Dermis microvascular lymphatic vessel endothelial cell (primary cell): ENCODE measurements around the gene MLIP. TPM values are rescaled to one million over a fixed set of nuclear protein-coding genes. Genes with fewer than 3 reads are reported as not detected.
A peak's percentile ranks its signal among the peaks of the same experiment; 100 is the strongest.
"Not testable (repeated sequence)": the region's sequence is repeated elsewhere in the genome, so short reads cannot be mapped to it uniquely, and the experiment has no call there.

Source experiments
- DNase-seq, 2 donors: peaks; one replicate each; pipeline versions ENCODE4 v3.0.0 to v3.0.0-alpha.2; 2010; ENCODE audit warnings: low read depth in 2 of 2
- total RNA-seq: library from RNA; depleted of rRNA; stranded (reverse); fragments of >200 nt; gene quantifications from 2 replicates; pipeline ENCODE4 v1.2.1, GENCODE V29; 2014

Gene MLIP
- total RNA-seq, 1 donor from 2014 or later, result 2.6 TPM

DNA sequence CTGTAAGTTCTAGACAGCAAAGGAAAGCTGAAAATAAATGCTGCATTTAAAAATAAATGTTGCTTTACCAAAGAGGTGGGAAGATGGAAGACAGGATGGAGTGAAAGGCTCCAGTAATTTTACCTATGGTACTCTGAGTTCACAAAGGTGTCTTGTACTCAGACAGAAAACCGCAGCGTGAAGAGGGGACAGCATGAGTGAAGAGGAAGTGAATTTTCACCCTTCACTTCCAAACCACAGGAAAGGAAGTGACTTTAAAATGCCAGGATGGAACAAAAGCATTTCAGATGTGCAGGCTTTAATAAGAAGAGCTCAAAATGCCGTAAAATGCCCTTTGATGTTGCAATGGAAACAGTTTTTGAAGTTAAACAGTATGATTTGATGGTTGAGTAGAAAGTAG lies 105.8 kb downstream of the MLIP start:
- peak in 1 of 2 donors; percentile 22 for DNase-seq

DNA sequence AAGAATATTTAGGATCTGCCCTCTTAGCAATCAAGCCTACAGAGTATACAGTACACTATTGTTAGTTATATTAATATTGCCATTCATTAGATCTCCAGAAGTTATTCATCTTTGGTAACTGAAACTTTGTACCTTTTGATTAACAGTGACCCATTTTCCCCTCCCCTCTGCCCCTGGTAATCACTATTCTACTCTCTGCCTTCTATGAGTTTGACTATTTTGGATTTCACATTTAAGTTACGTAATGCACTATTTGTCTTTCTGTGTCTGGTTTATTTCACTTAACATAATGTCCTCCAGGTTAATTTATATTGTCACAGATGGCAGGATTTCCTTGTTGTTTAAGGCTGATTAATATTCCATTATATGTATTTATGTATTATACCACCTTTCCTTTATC lies 111.0 kb downstream of the MLIP start:
- no peak for DNase-seq

DNA sequence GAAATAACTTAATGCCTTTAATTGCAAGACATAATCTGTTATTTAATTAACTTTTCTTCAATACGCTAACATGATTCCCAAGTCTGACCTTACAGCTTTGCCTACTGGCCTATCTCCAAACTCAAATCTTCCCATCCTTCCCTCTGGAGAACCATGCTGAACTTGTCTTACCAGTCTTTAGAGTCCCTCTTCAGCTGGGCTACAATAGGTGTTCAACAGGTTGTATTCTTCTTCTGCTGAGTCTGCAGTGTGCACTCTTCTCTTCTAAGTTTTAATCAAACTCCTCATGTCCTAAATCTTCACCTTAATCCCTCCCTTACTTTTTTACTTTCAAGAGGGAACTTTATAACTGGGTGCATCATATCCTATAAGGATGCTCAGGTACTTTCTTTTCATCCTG lies 121.5 kb downstream of the MLIP start:
- DNase-seq, result no peak

DNA sequence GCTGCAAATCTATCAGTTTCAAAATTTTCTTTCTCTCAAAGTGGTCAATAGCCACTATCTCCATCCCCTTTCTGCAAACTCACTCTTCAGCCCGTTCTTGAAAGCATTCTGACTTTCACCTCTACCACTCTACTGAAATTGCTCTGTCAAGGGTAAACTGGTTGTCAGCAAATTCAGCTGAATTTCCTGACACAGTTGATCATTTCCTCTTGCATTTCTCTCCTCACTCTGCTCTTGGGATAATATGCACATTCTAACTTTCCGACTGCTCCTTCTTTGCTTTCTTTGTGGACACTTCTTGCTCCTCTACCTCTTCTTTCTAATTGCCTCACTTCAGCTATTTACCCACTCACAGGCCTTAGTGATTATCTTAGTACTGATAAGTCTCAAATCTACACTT lies 123.3 kb downstream of the MLIP start:
- DNase-seq, result peak in 1 of 2 donors; percentile 28

DNA sequence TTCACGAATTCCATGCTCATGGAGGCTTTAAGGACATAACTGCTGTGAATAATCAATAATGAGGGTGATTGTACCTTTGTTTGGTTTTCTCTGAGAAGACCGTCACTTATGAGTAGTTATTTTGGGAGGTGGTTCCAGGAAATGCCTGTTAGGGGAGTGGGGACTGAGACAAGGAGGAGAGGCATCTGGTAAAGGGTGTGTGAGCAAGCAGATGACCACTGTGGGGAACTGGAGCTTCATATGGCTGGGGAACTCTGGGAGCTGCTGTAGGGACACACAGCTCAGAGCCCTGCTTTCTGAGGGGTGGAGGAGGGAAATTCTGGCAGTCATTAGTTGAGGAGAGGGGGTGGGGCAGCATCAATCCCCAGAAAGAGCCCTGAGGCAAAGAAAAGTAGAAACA lies 125.7 kb downstream of the MLIP start:
- no peak for DNase-seq

DNA sequence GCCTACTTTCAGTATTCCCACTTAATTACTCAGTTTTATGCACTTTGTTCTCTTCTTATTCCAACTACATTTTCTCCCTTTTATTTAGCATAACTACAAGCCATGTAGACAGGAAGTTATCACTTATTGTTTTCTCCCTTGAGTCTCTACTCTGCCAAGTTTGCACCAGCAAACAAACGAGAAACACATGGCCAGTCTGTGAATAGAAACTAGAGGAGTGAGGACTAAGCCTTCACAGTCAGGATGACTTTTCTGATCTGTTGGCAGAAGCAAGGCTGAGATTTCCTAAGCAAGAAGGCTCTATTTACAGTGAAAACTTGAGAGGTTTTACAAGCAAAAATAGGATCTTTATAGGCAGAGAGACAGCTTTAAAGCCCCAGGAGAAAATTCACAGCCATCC lies 127.2 kb downstream of the MLIP start:
- DNase-seq, result peak in 1 of 2 donors; percentile 88

DNA sequence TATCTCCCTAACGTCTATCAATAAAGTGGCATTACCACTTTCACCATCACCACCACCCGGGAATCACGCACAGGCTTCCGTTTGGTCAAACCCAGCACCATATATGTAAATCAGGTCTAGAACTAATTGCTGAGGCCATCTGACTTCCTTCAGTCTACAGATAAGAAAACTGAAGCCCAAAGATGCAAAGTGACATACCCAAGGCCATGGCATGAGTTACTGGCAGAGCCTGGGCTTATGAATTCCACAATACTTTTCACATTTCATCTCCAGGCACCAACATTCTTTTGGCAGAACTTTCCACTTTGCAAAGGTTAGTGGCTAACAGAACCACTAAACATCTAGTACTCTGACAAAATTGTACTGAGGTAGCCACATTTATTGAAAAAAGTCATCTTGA lies 132.5 kb downstream of the MLIP start:
- DNase-seq, result no peak

DNA sequence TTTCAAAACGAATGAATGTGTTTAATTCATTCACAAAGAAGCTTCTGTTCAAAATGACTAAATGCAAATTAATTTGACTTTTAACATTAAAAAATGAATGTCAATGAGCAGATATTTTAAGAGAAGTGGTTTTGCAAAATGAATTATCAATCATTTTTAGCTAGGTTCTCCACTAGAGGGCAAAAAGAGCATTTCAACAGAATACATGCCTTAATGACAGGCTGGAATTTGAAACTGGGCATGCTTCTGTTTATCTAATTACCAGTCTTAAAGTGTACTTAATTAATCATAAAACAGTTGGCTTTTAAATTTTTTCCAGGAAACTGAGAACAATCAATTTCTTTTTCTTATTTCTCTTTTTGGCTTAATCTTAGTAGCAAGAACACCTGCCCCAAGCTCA lies 133.2 kb downstream of the MLIP start:
- DNase-seq, result peak in 1 of 2 donors; percentile 47

DNA sequence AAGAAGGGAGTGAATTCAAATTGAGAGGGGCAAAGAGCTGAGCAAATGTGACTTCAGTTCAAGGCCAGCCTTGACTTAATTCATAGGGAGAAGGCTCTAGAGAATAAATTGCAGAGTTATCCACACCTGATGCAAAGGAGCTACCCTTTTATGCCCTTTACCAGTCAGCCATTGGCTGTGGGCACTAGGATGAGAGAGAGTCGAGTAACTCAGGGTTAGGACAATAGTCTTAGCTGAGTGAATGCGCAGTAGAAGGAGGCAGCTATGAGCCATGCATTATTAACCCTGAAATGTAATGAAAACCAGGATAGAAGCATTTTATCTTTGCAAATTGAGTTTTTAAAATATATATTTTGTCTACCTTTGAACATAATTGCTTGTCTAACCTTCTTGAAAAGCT lies 134.0 kb downstream of the MLIP start:
- DNase-seq, result no peak

DNA sequence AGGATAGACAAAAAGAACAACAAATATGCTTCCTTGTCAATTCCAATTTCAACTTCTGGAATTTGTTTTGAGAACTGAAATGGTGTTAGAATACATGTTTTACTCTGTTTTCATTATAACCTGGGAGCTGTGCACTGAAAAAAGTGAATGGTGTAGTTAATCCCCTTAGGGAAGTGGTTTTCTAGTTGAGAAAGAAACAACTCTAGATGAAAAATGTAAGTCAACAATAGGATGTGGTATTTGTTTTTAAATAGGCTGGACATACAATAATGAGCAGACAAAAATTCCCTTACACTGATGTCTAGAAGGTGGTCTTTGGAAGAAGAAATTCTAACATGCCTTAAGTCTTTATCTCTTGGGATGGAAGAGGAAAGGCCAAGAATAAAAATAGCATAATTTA lies 137.1 kb downstream of the MLIP start:
- no peak for DNase-seq

DNA sequence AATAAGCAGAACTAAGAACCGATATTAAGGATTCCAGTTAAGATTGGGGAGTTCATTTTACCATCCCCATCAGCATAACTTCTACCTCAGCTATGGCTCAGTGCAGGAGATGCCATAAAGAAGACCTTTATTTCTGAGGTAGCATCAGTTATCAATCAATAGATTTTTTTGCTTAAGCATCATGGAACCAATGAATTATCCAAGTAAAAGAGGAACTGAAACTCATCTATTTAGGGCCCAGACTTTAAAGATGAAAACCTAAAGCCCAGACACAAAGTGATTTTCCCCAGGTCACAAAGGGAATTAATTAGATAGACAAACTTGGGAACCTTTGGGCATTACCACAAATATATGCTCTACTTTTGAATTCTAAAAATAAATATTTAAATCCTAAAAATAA lies 137.8 kb downstream of the MLIP start:
- no peak for DNase-seq

DNA sequence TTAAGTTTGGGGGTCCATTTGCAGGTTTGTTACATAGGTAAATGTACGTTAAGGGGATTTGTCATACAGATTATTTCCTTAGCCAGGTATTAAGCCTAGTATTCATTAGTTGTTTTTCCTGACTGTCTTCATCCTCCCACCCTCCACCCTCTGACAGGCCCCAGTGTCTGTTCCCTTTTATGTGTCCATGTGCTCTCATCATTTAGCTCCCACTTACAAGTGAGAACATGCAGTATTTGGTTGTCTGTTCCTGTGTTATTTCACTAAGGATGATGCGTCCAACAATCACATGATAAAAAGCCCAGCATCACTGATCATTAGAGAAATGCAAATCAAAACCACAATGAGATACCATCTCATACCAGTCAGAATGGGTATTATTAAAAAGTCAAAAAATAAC lies 138.6 kb downstream of the MLIP start:
- DNase-seq, result not testable (repeated sequence)

DNA sequence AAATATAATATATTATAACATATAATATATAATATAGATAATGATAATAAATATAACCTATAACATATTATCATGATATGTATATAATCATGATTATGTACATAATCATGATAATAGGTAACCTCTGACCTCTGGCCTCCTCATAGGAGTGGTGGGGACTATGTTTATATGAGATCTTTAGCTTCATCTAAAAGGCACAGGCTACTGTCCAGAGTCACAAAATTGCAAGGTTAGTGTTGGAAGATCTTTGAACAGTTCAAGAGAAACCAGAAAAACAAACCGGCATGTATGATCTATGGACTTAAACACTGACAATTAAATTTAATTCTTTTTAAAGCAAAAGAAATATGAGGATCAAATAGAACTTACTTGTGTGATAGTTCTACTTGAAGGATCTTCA lies 141.3 kb downstream of the MLIP start:
- no peak for DNase-seq

DNA sequence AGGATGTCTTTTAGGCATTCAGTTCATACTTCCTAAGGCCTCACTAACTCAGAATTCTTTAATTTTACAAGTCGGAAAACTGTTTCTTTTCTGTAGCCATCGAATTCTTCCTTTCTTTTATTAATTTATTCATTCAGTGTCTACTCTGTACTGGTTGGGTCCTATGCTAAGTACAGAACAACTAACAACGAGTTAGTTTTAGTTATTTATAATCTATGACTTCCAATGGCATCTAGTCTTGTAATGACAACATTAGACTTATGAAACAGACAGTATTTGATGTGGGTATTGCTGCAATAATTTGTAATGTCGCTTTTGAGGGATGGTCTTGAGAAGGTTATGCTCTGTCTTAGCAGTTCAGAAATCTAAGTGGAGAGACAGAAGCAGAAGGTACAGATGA lies 141.7 kb downstream of the MLIP start:
- DNase-seq, result no peak

DNA sequence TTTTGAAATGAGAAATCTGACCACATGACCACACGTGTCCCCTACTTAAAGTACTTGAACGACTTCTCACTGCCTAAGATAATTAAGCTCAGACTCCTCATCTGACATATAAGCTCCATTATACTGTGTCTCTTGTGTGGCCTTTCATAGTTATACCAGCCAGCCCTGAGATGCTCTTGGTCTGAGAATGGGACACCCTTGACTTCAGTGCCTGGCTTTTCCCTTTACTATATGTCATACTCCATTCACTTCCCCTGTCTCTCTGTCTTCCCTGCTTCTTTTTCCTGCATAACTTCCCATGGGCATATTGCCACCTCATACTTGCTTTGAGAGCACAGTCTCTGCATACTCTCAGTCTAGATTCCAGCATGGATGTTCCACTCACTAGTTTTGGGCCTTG lies 143.6 kb downstream of the MLIP start:
- no peak for DNase-seq

DNA sequence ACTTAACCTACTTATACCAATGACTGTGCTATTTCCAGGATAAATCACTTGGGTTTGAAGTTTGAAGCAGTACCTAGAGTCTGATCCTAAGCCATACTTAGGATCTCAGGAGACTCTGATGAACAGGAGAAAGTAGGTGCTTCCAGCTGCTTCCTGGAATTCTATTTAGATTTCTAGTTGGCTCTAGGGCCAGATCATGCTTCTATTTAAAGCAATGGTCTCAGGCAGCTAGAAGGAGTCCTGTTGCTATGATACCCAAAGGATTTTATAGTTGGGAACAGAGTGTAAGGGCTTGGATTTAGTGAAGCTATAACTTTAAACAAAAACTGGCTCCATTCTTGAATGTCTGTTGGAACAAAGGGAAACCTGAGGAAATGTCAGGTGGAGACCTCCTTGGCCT lies 144.6 kb downstream of the MLIP start:
- DNase-seq, result peak in 1 of 2 donors; percentile 76

DNA sequence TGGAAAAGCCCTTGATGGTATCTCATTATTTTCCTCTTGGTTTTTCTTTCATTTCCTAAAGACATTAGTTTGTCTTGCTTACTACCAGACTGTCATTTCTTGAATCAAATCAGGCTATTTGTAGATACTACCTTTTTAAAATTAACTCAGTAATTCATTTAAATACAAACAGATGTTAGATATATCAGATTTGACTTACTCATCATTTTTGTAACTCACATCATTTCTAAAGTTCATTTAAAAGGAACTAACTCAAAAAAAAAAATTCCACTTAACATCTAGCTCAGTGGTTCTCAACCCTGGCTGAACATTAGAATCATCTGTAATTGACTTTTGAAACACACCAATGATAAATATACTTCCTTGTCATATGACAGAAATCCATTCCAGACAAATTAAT lies 148.8 kb downstream of the MLIP start:
- DNase-seq, result no peak

DNA sequence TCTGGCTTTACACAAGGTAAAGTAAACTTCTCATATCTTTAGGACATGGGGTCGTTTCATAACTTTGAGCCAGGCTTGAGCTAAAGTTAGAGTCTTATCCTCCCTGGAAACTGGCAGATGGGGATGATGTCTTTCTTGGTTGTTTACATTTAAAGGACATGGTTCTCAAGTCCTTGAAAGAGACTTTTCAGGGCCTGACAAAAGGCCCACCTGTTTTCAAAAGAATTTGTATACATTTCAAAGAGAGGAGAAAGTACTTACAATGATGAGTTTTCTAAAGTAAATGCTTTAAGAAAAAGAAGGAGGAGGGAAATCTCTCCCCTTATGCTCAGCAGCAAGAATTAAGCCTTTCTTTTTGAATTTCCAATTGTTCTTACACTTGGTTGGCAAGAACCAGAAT lies 151.3 kb downstream of the MLIP start:
- no peak for DNase-seq

DNA sequence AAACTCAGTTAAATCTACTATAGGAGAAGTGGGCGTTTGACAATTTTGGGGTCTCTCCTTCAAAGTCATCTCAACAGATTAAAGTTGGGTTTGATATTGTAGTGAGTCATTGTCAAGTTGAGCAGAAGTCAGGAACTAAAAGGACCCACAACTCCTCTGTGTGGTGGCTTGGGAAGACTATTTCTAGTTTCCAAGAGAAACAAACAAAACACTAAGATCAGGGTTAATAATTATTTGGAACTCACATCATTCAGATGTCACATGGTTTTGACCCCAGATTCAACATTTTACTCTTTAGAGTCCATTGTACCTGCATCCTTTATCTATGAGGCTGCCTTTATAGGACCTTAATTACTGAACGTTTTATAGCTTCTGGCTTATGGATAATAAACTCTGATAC lies 151.7 kb downstream of the MLIP start:
- no peak for DNase-seq

DNA sequence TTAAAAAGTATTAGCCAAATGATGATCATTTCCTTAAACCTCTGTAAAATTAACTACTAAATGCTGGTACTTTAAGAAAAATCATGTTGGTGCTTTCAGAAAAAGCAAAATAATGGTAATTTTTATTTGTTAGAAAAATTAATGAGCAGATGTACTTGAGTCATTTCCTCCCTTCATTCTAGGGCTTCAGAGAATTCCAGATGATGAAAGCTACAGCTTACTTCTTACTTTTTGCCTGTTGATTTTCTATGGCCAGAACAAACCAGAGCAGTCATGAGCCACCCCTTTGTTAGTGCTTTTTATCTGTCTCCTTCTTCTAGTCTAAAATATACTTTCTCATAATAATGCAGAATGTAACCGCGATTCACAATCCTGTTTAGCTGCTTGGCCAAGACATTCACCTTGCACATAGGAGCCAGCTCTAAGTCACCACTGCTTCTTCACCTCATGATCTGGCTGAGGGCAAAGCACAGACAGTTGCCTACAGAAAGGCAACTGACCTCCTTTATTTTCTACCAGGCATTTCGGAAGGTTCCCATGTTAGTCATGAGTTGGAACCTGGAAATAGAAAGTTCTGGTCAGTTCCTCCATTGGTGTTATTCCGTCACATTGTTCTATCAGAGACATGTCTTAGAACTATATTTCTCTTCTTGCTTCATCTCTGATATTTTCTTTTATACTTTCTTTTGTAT lies 153.5 kb downstream of the MLIP start:
- peak in 1 of 2 donors; percentile 53 for DNase-seq

DNA sequence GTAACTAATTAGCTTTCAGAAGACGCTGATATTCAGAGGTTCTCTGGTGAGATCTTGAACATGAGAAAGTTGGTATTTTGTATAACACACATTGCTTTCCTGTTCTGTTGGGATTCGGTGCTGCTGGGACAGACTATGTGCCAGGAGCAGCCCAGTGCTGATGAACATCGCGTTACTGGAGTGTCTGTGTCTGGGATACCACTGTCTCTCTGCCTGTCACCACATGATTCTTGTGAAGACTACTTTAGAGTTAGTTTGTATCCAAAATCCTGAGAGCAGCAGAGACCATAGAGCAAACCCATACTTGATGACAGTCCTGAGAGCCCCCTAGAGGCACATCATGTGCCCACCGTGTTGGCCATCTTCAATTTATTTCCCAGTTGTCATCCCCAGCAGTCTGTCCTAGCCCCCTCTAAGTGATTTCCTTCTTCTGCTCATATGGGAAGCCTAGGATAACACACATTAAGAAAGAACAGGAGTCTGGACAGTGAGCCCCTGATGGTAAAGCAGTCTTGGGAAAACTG lies 155.2 kb downstream of the MLIP start:
- peak in 1 of 2 donors; percentile 3 for DNase-seq

DNA sequence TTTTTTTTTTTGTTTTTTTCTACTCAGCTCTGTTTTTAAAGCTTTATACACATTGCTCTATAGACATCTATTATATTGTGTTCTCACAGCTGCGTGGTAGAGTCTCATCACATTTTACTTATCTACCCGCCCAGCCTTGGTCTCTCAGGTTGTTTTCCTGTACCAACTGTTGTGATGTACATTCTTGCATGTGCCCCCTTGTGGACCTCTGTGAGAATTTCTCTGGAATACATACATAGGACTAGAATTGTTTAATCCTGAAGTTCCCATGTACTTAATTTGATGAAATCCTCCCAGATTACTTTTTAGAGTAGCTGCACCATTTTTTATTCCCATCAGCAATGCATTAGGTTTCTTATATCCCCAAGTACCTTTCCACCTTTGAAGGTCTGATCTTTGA lies 156.6 kb downstream of the MLIP start:
- peak; percentile 61 to 75 for DNase-seq

DNA sequence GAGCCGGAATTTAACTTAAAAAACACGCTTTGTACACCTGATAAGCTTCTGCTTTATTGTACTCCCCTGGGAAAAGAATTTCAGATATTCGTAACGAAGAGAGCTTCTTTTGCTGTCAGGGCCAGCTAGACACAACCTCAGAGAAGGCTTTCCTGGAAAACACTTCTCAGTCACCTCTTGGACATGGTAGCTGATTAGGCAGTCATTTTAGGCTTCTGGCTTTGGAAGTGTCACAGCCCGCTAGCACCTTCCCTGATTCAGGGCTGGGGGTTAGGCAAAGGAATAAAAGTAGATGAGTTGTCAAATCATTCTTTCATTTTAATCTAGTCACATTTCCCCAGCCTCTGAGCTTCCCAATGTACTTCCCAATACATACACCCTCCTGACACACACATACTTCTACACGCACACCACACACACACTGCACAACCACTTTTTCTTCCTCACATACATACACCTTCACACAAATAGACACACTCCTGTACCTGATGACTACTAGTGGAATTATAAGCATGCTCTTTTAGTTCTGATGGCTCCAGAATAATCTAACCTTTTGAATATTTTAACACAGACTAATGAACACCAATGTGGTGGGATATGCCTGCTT lies 162.1 kb downstream of the MLIP start:
- DNase-seq, result no peak
